Measurements from ENCODE around the gene NPY2R.

Gene NPY2R

GRCh38 chr4:155252327-155252726 lies 43.9 kb downstream of the NPY2R start:
- H3K27ac ChIP-seq, result no peak overlapping the region
- TF ChIP-seq CTCF (IDR thresholded peaks at IDR 0.05; ENCODE audit: low read depth, low read length), result no peak
- no peak overlapping the region for H3K4me3 ChIP-seq (ENCODE audit: low read depth, low read length)
- no peaks in the 10 kb centered on the region for H3K27me3 ChIP-seq (ENCODE audit: insufficient read depth, low read depth, severe bottlenecking)
- DNase-seq, result no peak
- no peaks in the 10 kb centered on the region for H3K36me3 ChIP-seq
- H3K9me3 ChIP-seq (ENCODE audit: severe bottlenecking), result no peaks in the 10 kb centered on the region

- no peak for TF ChIP-seq CTCF (IDR thresholded peaks at IDR 0.05; ENCODE audit: low read depth, low read length)
- Histone ChIP-seq H3K9me3 (ENCODE audit: severe bottlenecking) (no peaks in the 10 kb centered on the region), H3K27me3 (ENCODE audit: insufficient read depth, low read depth, severe bottlenecking) (no peaks in the 10 kb centered on the region), H3K36me3 (no peaks in the 10 kb centered on the region), H3K4me3 (ENCODE audit: low read depth, low read length) (no peak overlapping the region), H3K27ac (no peak overlapping the region)
- DNase-seq, result no peak
Observed at GRCh38 chr4:155263480-155263879, 55.0 kb downstream of the NPY2R start.

GRCh38 chr4:155265113-155265512 lies 56.7 kb downstream of the NPY2R start:
- Histone ChIP-seq H3K36me3 (no peaks in the 10 kb centered on the region), H3K9me3 (ENCODE audit: severe bottlenecking) (no peaks in the 10 kb centered on the region), H3K27me3 (ENCODE audit: insufficient read depth, low read depth, severe bottlenecking) (no peaks in the 10 kb centered on the region), H3K4me3 (ENCODE audit: low read depth, low read length) (no peak overlapping the region), H3K27ac (no peak overlapping the region)
- TF ChIP-seq CTCF (IDR thresholded peaks at IDR 0.05; ENCODE audit: low read depth, low read length), result no peak
- no peak for DNase-seq

Measured in WERI-Rb-1 (cell line).